Measurements from ENCODE around the gene TMEM187. TPM values are rescaled to one million over a fixed set of nuclear protein-coding genes. Genes with fewer than 3 reads are reported as not detected.

The TMEM187 gene
- total and polyA plus RNA-seq, 8 donors, result 3.9 to 13.5 (median 6.3) TPM

DNA sequence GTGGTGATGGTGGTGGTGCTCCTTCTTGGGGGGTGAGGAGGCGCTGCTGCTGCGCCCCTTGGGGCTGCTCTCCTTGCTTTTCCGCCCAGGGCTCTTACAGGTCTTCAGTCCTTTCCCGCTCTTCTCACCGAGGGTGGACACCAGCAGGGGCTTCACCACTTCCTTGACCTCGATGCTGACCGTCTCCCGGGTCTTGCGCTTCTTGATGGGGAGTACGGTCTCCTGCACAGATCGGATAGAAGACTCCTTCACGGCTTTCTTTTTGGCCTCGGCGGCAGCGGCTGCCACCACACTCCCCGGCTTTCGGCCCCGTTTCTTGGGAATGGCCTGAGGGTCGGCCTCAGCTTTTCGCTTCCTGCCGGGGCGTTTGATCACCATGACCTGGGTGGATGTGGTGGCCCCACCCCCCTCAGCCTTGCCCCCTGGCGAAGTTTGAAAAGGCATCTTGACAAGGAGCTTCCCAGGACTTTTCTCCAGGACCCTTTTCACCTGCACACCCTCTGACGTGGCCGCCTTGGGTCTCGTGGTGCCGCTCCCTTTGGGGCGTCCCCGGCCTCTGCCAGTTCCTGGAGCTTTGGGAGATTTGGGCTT is 58.3 kb downstream of the TMEM187 start:
- no peaks in the 10 kb centered on the region for H3K9me3 ChIP-seq
- ATAC-seq (no peak), DNase-seq (no peak)
- no peak overlapping the region for H3K4me3 ChIP-seq
- no peak overlapping the region for H3K27ac ChIP-seq
- intact Hi-C loops (cut with DNase I), result no loop called here
- TF ChIP-seq, protein P1, sequence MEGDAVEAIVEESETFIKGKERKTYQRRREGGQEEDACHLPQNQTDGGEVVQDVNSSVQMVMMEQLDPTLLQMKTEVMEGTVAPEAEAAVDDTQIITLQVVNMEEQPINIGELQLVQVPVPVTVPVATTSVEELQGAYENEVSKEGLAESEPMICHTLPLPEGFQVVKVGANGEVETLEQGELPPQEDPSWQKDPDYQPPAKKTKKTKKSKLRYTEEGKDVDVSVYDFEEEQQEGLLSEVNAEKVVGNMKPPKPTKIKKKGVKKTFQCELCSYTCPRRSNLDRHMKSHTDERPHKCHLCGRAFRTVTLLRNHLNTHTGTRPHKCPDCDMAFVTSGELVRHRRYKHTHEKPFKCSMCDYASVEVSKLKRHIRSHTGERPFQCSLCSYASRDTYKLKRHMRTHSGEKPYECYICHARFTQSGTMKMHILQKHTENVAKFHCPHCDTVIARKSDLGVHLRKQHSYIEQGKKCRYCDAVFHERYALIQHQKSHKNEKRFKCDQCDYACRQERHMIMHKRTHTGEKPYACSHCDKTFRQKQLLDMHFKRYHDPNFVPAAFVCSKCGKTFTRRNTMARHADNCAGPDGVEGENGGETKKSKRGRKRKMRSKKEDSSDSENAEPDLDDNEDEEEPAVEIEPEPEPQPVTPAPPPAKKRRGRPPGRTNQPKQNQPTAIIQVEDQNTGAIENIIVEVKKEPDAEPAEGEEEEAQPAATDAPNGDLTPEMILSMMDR (IDR thresholded peaks at IDR 0.05), result no peak
- no peaks in the 10 kb centered on the region for H3K4me1 ChIP-seq
- H3K27me3 ChIP-seq, result no peaks in the 10 kb centered on the region
- peaks cover 0 to 52% of the 10 kb centered on the region in 2 donors for H3K36me3 ChIP-seq

DNA sequence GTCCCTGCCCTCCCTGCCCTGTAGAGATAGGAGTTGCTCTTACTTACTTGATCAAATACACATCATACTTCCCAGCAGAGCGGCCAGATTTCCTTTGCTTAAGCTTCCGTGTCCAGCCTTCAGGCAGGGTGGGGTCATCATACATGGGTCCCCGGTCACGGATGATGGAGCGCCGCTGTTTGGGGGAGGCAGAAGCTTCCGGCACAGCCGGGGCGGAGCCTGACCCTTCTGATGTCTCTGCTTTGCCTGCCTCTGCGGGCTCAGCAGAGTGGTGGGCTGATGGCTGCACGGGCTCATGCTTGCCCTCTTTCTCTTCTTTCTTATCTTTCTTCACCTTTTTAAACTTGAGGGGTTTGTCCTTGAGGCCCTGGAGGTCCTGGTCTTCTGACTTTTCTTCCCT is 59.6 kb downstream of the TMEM187 start:
- Histone ChIP-seq H3K9me3 (no peaks in the 10 kb centered on the region), H3K27me3 (no peaks in the 10 kb centered on the region), H3K36me3 (peaks cover 0 to 49% of the 10 kb centered on the region in 2 donors), H3K27ac (no peak overlapping the region), H3K4me3 (no peak overlapping the region), H3K4me1 (no peaks in the 10 kb centered on the region)
- ATAC-seq, result no peak
- intact Hi-C loops (cut with DNase I), result no loop called here
- TF ChIP-seq, protein P1 (IDR thresholded peaks at IDR 0.05), result no peak
- no peak for DNase-seq

DNA sequence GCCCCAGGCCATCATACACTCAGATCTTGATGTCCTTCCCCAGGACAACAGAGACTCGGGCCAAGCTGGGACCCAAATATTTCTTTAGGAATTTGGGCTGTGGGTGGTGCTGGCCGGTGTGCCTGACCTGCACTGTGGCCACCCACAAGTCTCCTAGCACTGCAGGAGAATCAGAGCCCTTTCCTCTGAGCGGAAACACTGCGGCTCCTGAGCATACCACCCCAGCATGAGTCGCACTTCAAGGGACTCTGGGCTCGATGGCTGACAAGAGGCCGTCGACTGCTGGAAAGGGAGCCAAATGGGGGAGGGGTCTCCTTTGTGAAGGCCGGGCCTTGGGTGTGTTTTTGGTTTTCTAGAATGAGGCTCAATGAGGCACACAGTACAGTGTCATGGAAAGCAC is 60.1 kb downstream of the TMEM187 start:
- Histone ChIP-seq H3K4me1 (no peaks in the 10 kb centered on the region), H3K27ac (no peak overlapping the region), H3K36me3 (peaks cover 0 to 45% of the 10 kb centered on the region in 2 donors), H3K4me3 (no peak overlapping the region), H3K27me3 (no peaks in the 10 kb centered on the region), H3K9me3 (no peaks in the 10 kb centered on the region)
- no peak for DNase-seq
- intact Hi-C loops (cut with DNase I), result no loop called here
- TF ChIP-seq, protein P1 (IDR thresholded peaks at IDR 0.05), result no peak
- no peak for ATAC-seq

Small RNA genes lying within 50 kb of the gene (microRNA-seq; reads per million reads assigned to microRNA genes)
- 0 reads per million in 2 donors for gene MIR3202-1
- gene MIR3202-2, result 0 reads per million in 2 donors
- gene MIR718, result 0 reads per million in 2 donors

Other genes with a start within 250 kb of the TMEM187 start
- 100 to 1,000 TPM; 218 to 243 TPM for gene BCAP31, start 248.4 kb upstream of the TMEM187 start, total RNA-seq
- gene BCAP31, start 248.4 kb upstream of the TMEM187 start, polyA plus RNA-seq (ENCODE audit: insufficient read length in 6 of 6), result 100 to 1,000 TPM; 126 to 145 (median 137) TPM
- 10 to 100 TPM; 14.2 to 18.5 TPM for gene ABCD1, start 247.9 kb upstream of the TMEM187 start, total RNA-seq
- gene ABCD1, start 247.9 kb upstream of the TMEM187 start, polyA plus RNA-seq (ENCODE audit: insufficient read length in 6 of 6), result 10 to 100 TPM in 2 of 6 donors, 1 to 10 TPM in 4; 6.5 to 10.6 (median 9.8) TPM
- 1 to 10 TPM; 3.0 to 3.9 TPM for gene PLXNB3, start 208.5 kb upstream of the TMEM187 start, total RNA-seq
- gene PLXNB3, start 208.5 kb upstream of the TMEM187 start, polyA plus RNA-seq (ENCODE audit: insufficient read length in 6 of 6), result 1 to 10 TPM; 2.7 to 5.2 (median 3.7) TPM
- gene SRPK3, start 191.7 kb upstream of the TMEM187 start, total RNA-seq, result under 1 TPM; 0.55 to 0.60 TPM
- 1 to 10 TPM in 4 of 6 donors, under 1 TPM in 2; 0.70 to 1.7 (median 1.3) TPM for gene SRPK3, start 191.7 kb upstream of the TMEM187 start, polyA plus RNA-seq (ENCODE audit: insufficient read length in 6 of 6)
- 10 to 100 TPM; 42.4 to 52.9 TPM for gene IDH3G, start 178.4 kb upstream of the TMEM187 start, total RNA-seq
- gene IDH3G, start 178.4 kb upstream of the TMEM187 start, polyA plus RNA-seq (ENCODE audit: insufficient read length in 6 of 6), result 10 to 100 TPM; 54.2 to 72.3 (median 55.6) TPM
- 100 to 1,000 TPM; 295 to 327 TPM for gene SSR4, start 178.1 kb upstream of the TMEM187 start, total RNA-seq
- 100 to 1,000 TPM; 153 to 187 (median 173) TPM for gene SSR4, start 178.1 kb upstream of the TMEM187 start, polyA plus RNA-seq (ENCODE audit: insufficient read length in 6 of 6)
- gene PDZD4, start 142.2 kb upstream of the TMEM187 start, total RNA-seq, result 1 to 10 TPM; 2.3 to 3.5 TPM
- 10 to 100 TPM in 5 of 6 donors, 1 to 10 TPM in 1; 8.3 to 13.7 (median 10.9) TPM for gene PDZD4, start 142.2 kb upstream of the TMEM187 start, polyA plus RNA-seq (ENCODE audit: insufficient read length in 6 of 6)
- under 1 TPM; 0.55 to 0.86 TPM for gene L1CAM, start 86.6 kb upstream of the TMEM187 start, total RNA-seq
- gene L1CAM, start 86.6 kb upstream of the TMEM187 start, polyA plus RNA-seq (ENCODE audit: insufficient read length in 6 of 6), result under 1 TPM; 0.27 to 0.65 (median 0.49) TPM
- 1 to 10 TPM in 1 of 2 donors, under 1 TPM in 1; 0.87 to 1.3 TPM for gene AVPR2, start 68.1 kb upstream of the TMEM187 start, total RNA-seq
- gene AVPR2, start 68.1 kb upstream of the TMEM187 start, polyA plus RNA-seq (ENCODE audit: insufficient read length in 6 of 6), result under 1 TPM; 0.52 to 0.86 (median 0.82) TPM
- 10 to 100 TPM; 35.6 to 96.2 TPM for gene ARHGAP4, start 46.5 kb upstream of the TMEM187 start, total RNA-seq
- gene ARHGAP4, start 46.5 kb upstream of the TMEM187 start, polyA plus RNA-seq (ENCODE audit: insufficient read length in 6 of 6), result 10 to 100 TPM; 21.9 to 29.4 (median 24.1) TPM
- gene NAA10, start 37.7 kb upstream of the TMEM187 start, total RNA-seq, result 100 to 1,000 TPM in 1 of 2 donors, 10 to 100 TPM in 1; 87.5 to 105 TPM
- gene NAA10, start 37.7 kb upstream of the TMEM187 start, polyA plus RNA-seq (ENCODE audit: insufficient read length in 6 of 6), result 10 to 100 TPM; 49.0 to 80.7 (median 54.0) TPM
- 10 to 100 TPM; 44.7 to 62.1 TPM for gene RENBP, start 28.1 kb upstream of the TMEM187 start, total RNA-seq
- 1 to 10 TPM; 5.2 to 7.5 (median 6.2) TPM for gene RENBP, start 28.1 kb upstream of the TMEM187 start, polyA plus RNA-seq (ENCODE audit: insufficient read length in 6 of 6)
- gene HCFC1, start 936 bp upstream of the TMEM187 start, total RNA-seq, result 10 to 100 TPM; 46.6 to 58.1 TPM
- gene HCFC1, start 936 bp upstream of the TMEM187 start, polyA plus RNA-seq (ENCODE audit: insufficient read length in 6 of 6), result 10 to 100 TPM; 28.4 to 47.6 (median 41.7) TPM
- gene IRAK1, start 47.1 kb downstream of the TMEM187 start, total RNA-seq, result 100 to 1,000 TPM in 1 of 2 donors, 10 to 100 TPM in 1; 92.1 to 172 TPM
- gene IRAK1, start 47.1 kb downstream of the TMEM187 start, polyA plus RNA-seq (ENCODE audit: insufficient read length in 6 of 6), result 10 to 100 TPM; 52.2 to 74.6 (median 62.5) TPM
- 10 to 100 TPM; 36.2 to 47.1 TPM for gene MECP2, start 125.0 kb downstream of the TMEM187 start, total RNA-seq
- 10 to 100 TPM; 25.5 to 36.6 (median 29.5) TPM for gene MECP2, start 125.0 kb downstream of the TMEM187 start, polyA plus RNA-seq (ENCODE audit: insufficient read length in 6 of 6)
- not detected for gene OPN1LW, start 171.5 kb downstream of the TMEM187 start, total RNA-seq
- gene OPN1LW, start 171.5 kb downstream of the TMEM187 start, polyA plus RNA-seq (ENCODE audit: insufficient read length in 6 of 6), result not detected
- not detected for gene OPN1MW, start 209.8 kb downstream of the TMEM187 start, total RNA-seq
- gene OPN1MW, start 209.8 kb downstream of the TMEM187 start, polyA plus RNA-seq (ENCODE audit: insufficient read length in 6 of 6), result not detected
- gene OPN1MW2, start 247.0 kb downstream of the TMEM187 start, total RNA-seq, result not detected
- not detected for gene OPN1MW2, start 247.0 kb downstream of the TMEM187 start, polyA plus RNA-seq (ENCODE audit: insufficient read length in 6 of 6)